ENCODE data around the gene CCDC38. TPM values are rescaled to one million over a fixed set of nuclear protein-coding genes. Genes with fewer than 3 reads are reported as not detected.

CCDC38 gene
- under 1 TPM in 1 of 3 donors, not detected in 2; 0.33 TPM for total RNA-seq

DNA sequence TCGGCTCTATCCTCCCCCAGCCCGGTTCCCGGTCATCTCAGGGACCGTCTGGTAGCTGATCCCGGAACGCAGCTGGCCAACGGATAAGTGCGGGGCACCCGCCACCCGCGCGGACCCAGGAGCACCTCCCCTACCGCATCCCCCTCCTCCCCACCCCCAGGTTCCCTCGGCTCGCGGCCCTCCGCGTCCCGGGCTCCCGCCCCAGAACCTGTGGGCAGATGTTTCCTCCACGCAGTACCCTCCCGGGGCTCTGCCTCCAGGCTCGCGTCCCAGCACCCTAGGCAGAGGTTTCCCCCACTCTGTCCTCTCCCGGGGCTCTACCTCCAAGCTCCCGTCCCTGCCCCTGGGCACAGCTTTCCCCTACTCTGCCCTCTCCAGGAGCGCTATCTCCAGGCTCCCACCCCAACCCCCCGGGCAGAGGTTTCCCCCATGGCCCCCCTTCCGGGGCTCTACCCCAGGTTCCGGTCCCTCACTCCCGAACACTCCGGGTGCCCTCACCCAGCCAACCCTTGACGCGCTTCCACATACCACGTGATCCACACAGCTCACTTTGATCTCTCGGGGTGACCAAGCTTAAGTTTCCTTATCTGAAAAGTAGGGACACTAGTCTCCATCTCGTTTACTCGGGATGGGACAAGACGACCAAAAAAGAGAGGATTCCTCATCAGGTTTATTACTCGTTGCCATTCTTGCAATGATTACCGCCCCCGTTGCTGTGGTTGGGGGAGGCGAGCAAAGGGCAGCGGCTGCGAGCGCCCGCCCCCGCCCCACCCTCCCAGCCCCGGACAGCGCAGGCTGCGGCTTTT, at the start of gene CCDC38:
CCDC38 (minus strand) TSS at position 91 of the 806 bp plus-strand sequence. CDS start 6,105 bp downstream, outside the sequence.
- peak within 1 kb of the TSS; percentile 93 for H3K4me3 Mint-ChIP-seq
- ATAC-seq (peak; percentile 97), DNase-seq (peak; percentile 71)
- no peaks in the 10 kb centered on the region for H3K9me3 Mint-ChIP-seq
- H3K36me3 Mint-ChIP-seq (ENCODE audit: insufficient read depth), result no peaks in the 10 kb centered on the region
- no peaks in the 10 kb centered on the region for H3K27me3 Mint-ChIP-seq (ENCODE audit: low read depth)
- H3K4me1 Mint-ChIP-seq (ENCODE audit: low read depth), result peaks cover 9% of the 10 kb centered on the region

- no peak overlapping the region for H3K4me3 Mint-ChIP-seq
- H3K4me1 Mint-ChIP-seq (ENCODE audit: low read depth), result no peaks in the 10 kb centered on the region
- peaks cover 6% of the 10 kb centered on the region for H3K36me3 Mint-ChIP-seq (ENCODE audit: insufficient read depth)
- no peaks in the 10 kb centered on the region for H3K9me3 Mint-ChIP-seq
- H3K27me3 Mint-ChIP-seq (ENCODE audit: low read depth), result no peaks in the 10 kb centered on the region
- no peak for ATAC-seq
- no peak for DNase-seq
Observed at GRCh38 chr12:95990136-95990535, 47.7 kb upstream of the CCDC38 start.

- no peaks in the 10 kb centered on the region for H3K9me3 Mint-ChIP-seq
- no peaks in the 10 kb centered on the region for H3K4me1 Mint-ChIP-seq (ENCODE audit: low read depth)
- H3K4me3 Mint-ChIP-seq, result no peak overlapping the region
- peaks cover 3% of the 10 kb centered on the region for H3K36me3 Mint-ChIP-seq (ENCODE audit: insufficient read depth)
- H3K27me3 Mint-ChIP-seq (ENCODE audit: low read depth), result no peaks in the 10 kb centered on the region
- DNase-seq, result no peak
- ATAC-seq, result no peak
Observed at GRCh38 chr12:95989504-95990123, 47.2 kb upstream of the CCDC38 start.

DNA sequence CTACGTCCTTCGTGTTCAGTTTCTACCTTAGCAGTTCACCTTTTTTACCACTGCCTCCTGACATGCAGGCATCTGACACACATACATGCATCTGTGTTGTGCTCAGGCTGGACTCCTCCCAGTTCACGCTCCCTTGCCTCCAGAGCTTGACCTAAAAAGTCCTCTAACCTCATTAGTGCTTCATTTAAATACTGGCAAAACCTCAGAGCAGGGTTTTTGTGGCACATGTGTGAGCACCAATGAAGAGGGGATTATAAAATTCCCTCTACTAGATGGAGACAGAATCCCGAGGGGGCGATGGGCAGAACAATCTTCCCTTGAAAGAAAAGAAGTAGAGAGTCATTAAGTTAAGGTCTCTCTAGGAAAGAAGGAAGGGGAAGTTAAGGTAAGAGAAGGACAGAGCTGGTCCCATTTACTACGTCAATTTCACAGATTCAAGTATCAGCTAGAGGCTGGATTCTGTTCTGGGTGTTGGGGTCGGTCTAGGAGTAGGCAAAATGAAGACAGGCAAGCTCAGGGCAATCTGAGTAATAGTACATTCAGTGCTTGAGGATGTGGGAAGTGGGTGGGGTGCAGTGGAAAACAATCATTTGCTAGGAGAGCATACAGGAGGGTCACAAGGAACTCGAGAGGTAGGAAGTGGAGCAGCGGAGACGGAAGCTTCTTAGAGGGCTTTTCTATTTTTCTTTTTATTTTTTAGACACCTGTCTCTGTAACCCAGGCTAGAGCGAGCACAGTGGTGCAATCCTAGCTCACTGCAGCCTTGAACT, 46.3 kb upstream of the CCDC38 start:
- H3K36me3 Mint-ChIP-seq (ENCODE audit: insufficient read depth), result no peaks in the 10 kb centered on the region
- H3K4me1 Mint-ChIP-seq (ENCODE audit: low read depth), result no peaks in the 10 kb centered on the region
- H3K4me3 Mint-ChIP-seq, result no peak overlapping the region
- no peaks in the 10 kb centered on the region for H3K27me3 Mint-ChIP-seq (ENCODE audit: low read depth)
- ATAC-seq (no peak), DNase-seq (no peak)
- no peaks in the 10 kb centered on the region for H3K9me3 Mint-ChIP-seq

GRCh38 chr12:95986635-95987570, 44.5 kb upstream of the CCDC38 start:
- no peak overlapping the region for H3K4me3 Mint-ChIP-seq
- ATAC-seq (no peak), DNase-seq (no peak)
- no peaks in the 10 kb centered on the region for H3K27me3 Mint-ChIP-seq (ENCODE audit: low read depth)
- no peaks in the 10 kb centered on the region for H3K36me3 Mint-ChIP-seq (ENCODE audit: insufficient read depth)
- H3K9me3 Mint-ChIP-seq, result no peaks in the 10 kb centered on the region
- no peaks in the 10 kb centered on the region for H3K4me1 Mint-ChIP-seq (ENCODE audit: low read depth)

DNA sequence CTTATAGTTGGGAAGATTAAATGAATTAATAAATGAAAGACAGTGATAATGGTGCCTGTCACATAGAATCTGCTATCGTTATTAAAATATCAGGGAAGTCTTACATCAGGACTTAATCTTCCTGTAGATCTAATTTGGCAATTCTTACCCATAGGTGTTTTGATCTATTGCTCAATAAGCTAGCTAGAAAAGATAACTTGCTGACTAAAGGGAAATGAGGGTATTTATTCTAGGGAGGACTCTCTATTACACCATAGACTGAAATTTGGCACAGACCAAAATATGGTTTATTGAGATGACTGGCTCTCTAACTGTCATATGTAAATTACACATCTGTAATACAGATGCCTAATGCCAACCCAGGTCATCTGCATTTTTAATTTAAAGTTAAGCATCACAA, 42.3 kb upstream of the CCDC38 start:
- Mint-ChIP-seq H3K36me3 (ENCODE audit: insufficient read depth) (no peaks in the 10 kb centered on the region), H3K27me3 (ENCODE audit: low read depth) (no peaks in the 10 kb centered on the region), H3K4me1 (ENCODE audit: low read depth) (no peaks in the 10 kb centered on the region), H3K9me3 (no peaks in the 10 kb centered on the region), H3K4me3 (no peak overlapping the region)
- ATAC-seq (no peak), DNase-seq (no peak)

DNA sequence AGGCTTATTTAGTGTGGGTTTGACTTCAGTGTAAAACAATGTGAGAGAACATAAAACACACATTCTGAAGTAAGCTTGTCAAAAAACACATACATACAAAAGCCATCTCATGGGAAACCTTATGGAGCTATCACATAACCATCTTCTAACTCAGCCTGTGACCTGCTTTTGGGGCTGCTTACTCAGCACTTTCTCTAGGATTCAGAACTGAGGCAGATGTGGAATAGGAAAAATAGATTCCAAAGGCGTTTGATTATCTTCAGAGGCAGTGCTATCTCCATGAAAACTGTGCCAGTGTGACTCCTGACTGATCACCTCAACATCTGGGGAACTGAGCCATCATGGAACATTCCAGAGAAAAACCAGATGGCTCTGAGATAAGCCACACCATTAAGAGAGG, 40.2 kb upstream of the CCDC38 start:
- Mint-ChIP-seq H3K9me3 (no peaks in the 10 kb centered on the region), H3K4me1 (ENCODE audit: low read depth) (no peaks in the 10 kb centered on the region), H3K27me3 (ENCODE audit: low read depth) (no peaks in the 10 kb centered on the region), H3K4me3 (no peak overlapping the region), H3K36me3 (ENCODE audit: insufficient read depth) (no peaks in the 10 kb centered on the region)
- DNase-seq (no peak), ATAC-seq (no peak)

DNA sequence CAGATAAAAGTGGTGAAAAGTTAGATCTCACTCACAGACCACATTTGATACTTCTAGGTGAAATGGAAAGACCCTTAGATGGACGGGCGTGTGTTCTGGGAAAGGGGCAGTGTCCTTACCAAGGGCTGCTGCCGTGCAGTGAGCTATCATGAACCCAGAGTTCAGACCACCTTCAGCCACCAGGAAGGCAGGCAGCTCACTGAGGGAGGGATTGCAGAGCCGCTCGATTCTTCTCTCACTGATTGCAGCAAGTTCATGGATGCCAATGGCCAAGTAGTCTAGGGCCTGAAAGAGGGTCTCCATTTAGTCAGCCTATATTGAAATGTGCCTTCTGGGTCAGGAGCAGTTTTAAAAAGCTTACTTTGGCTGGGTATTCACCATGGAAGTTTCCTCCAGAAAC, 38.0 kb upstream of the CCDC38 start:
- Mint-ChIP-seq H3K4me3 (no peak overlapping the region), H3K9me3 (no peaks in the 10 kb centered on the region), H3K27me3 (ENCODE audit: low read depth) (no peaks in the 10 kb centered on the region), H3K36me3 (ENCODE audit: insufficient read depth) (no peaks in the 10 kb centered on the region), H3K4me1 (ENCODE audit: low read depth) (no peaks in the 10 kb centered on the region)
- no peak for DNase-seq
- no peak for ATAC-seq

GRCh38 chr12:95978774-95979173, 36.4 kb upstream of the CCDC38 start:
- DNase-seq (no peak), ATAC-seq (no peak)
- H3K36me3 Mint-ChIP-seq (ENCODE audit: insufficient read depth), result no peaks in the 10 kb centered on the region
- H3K4me3 Mint-ChIP-seq, result no peak overlapping the region
- H3K9me3 Mint-ChIP-seq, result no peaks in the 10 kb centered on the region
- H3K27me3 Mint-ChIP-seq (ENCODE audit: low read depth), result no peaks in the 10 kb centered on the region
- H3K4me1 Mint-ChIP-seq (ENCODE audit: low read depth), result no peaks in the 10 kb centered on the region

DNA sequence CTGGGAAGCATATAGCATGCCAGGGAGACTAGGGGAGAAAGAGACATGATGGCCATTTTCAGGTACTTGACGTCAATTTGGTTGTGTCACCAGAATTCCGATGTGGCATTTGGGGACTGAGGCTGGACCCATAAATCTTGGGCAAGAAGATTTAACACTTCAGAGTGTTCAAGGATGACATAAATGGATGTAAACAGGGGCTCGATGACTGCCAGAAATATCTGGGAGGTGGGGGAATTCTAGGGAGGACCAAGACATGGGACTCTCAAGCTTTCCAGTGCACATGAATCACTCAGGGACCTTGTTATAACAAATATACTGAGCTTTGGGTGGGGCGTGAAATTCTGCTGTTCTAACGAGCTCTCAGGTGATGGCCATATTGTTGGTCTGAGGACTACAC, 35.9 kb upstream of the CCDC38 start:
- DNase-seq, result no peak
- no peak for ATAC-seq
- no peak overlapping the region for H3K4me3 Mint-ChIP-seq
- H3K36me3 Mint-ChIP-seq (ENCODE audit: insufficient read depth), result no peaks in the 10 kb centered on the region
- H3K4me1 Mint-ChIP-seq (ENCODE audit: low read depth), result no peaks in the 10 kb centered on the region
- no peaks in the 10 kb centered on the region for H3K27me3 Mint-ChIP-seq (ENCODE audit: low read depth)
- no peaks in the 10 kb centered on the region for H3K9me3 Mint-ChIP-seq

- Mint-ChIP-seq H3K4me1 (ENCODE audit: low read depth) (no peaks in the 10 kb centered on the region), H3K9me3 (no peaks in the 10 kb centered on the region), H3K4me3 (no peak overlapping the region), H3K36me3 (ENCODE audit: insufficient read depth) (no peaks in the 10 kb centered on the region), H3K27me3 (ENCODE audit: low read depth) (no peaks in the 10 kb centered on the region)
- ATAC-seq (no peak), DNase-seq (no peak)
Observed at GRCh38 chr12:95977764-95978305, 35.4 kb upstream of the CCDC38 start.

DNA sequence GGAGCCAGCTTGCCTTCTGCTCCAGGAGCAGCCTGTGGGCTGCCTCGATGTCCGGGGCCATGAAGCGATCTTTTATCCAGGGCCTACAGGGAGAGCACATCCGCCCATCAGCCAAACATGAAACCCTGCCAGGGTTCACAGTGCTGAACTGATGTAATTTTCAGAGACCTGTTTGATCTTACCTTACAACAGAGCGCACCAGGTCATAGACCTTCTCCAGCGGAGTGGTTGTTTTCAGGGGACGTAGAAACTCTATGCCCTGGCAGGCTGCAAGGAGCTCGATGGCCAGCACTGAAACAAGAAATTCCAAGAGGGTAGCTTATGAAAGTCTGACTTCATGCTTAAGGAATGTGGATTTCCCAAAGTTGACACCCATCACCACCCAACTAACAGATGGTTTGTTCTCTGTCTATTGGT, 34.0 kb upstream of the CCDC38 start:
- DNase-seq, result no peak
- no peaks in the 10 kb centered on the region for H3K27me3 Mint-ChIP-seq (ENCODE audit: low read depth)
- no peaks in the 10 kb centered on the region for H3K4me1 Mint-ChIP-seq (ENCODE audit: low read depth)
- ATAC-seq, result no peak
- H3K9me3 Mint-ChIP-seq, result no peaks in the 10 kb centered on the region
- no peaks in the 10 kb centered on the region for H3K36me3 Mint-ChIP-seq (ENCODE audit: insufficient read depth)
- no peak overlapping the region for H3K4me3 Mint-ChIP-seq

DNA sequence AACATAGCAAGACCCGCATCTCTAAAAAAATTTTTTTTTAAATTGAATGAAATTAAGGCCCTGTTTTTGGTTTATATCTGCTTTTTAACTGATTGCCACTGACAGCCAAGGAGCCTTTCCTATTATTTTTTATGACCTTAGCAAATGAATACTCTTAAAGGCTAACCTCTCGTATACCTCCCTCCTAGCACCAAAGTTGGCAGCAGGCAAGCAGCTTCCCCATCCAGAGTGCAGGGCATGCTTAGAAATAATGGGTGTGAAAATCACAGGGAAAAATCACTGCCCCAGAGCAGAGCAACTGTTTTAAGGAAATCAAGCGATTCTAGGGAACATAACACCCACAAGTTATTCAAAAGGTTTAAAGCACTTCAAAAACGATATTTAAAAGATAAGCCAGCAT, 33.1 kb upstream of the CCDC38 start:
- ATAC-seq, result no peak

GRCh38 chr12:95974358-95974757, 31.9 kb upstream of the CCDC38 start:
- H3K4me3 Mint-ChIP-seq, result no peak overlapping the region
- H3K36me3 Mint-ChIP-seq (ENCODE audit: insufficient read depth), result no peaks in the 10 kb centered on the region
- no peaks in the 10 kb centered on the region for H3K27me3 Mint-ChIP-seq (ENCODE audit: low read depth)
- H3K4me1 Mint-ChIP-seq (ENCODE audit: low read depth), result no peaks in the 10 kb centered on the region
- no peak for ATAC-seq
- H3K9me3 Mint-ChIP-seq, result no peaks in the 10 kb centered on the region
- no peak for DNase-seq

More for the DNA sequence above, 33.1 kb upstream of the CCDC38 start:
- Mint-ChIP-seq H3K9me3 (no peaks in the 10 kb centered on the region), H3K4me3 (no peak overlapping the region), H3K4me1 (ENCODE audit: low read depth) (no peaks in the 10 kb centered on the region), H3K27me3 (ENCODE audit: low read depth) (no peaks in the 10 kb centered on the region), H3K36me3 (ENCODE audit: insufficient read depth) (no peaks in the 10 kb centered on the region)
- DNase-seq, result no peak
